CD14-positive monocyte (primary cell): ENCODE measurements around the gene LINC01488. TPM values are rescaled to one million over a fixed set of nuclear protein-coding genes. Genes with fewer than 3 reads are reported as not detected.

Experiments used
- DNase-seq, 3 donors: peaks; one replicate each; pipeline ENCODE4 v3.0.0-alpha.2; 2011 to 2022
- H2AFZ ChIP-seq: 2 replicates; pipeline ENCODE4 v1.6.0; 2012; ENCODE audit warnings: mild to moderate bottlenecking, low read depth, low read length, inconsistent platforms; ENCODE audit not compliant: insufficient read depth, poor library complexity, severe bottlenecking
- H3K27ac ChIP-seq, 2 donors: 1 replicate in 1 of 2; 2 replicates in 1 of 2; pipeline ENCODE4 v1.5.1; 2012 to 2013; ENCODE audit warnings: low read length in 2 of 2, control low read depth in 1 of 2, inconsistent platforms in 1 of 2, low read depth in 1 of 2, mild to moderate bottlenecking in 1 of 2
- H3K27me3 ChIP-seq, 2 donors: one replicate each; pipeline versions ENCODE4 v1.6.0 to v1.6.1; 2011 to 2013; ENCODE audit warnings: low read length in 2 of 2; ENCODE audit not compliant: control insufficient read depth in 2 of 2, insufficient read depth in 2 of 2
- H3K36me3 ChIP-seq, 2 donors: replicated peaks in 1 of 2; 1 replicate in 1 of 2; 2 replicates in 1 of 2; pipeline versions ENCODE4 v1.5.1 to v1.6.1; 2012 to 2013; ENCODE audit warnings: low read length in 2 of 2, control low read depth in 1 of 2, inconsistent platforms in 1 of 2, mild to moderate bottlenecking in 1 of 2; ENCODE audit not compliant: insufficient read depth in 2 of 2, control insufficient read depth in 1 of 2
- H3K4me1 ChIP-seq, 2 donors: 1 replicate in 1 of 2; 2 replicates in 1 of 2; pipeline versions ENCODE4 v1.5.1 to v1.6.1; 2012 to 2013; ENCODE audit warnings: low read length in 2 of 2, control low read depth in 1 of 2, inconsistent platforms in 1 of 2, mild to moderate bottlenecking in 1 of 2, moderate library complexity in 1 of 2; ENCODE audit not compliant: insufficient read depth in 2 of 2, control insufficient read depth in 1 of 2
- H3K4me2 ChIP-seq: replicated peaks from 2 replicates; pipeline ENCODE3; 2012; ENCODE audit warnings: low read length, moderate library complexity, mild to moderate bottlenecking; ENCODE audit not compliant: poor library complexity, severe bottlenecking; ENCODE audit errors: extremely low read depth
- H3K4me3 ChIP-seq, 3 experiments: fragments of 200-600 bp in 1 of 3; sonication (generic) in 1 of 3; replicated peaks in 1 of 3; 1 replicate in 2 of 3; 2 replicates in 1 of 3; pipeline ENCODE4 v1.5.1; 2011 to 2013; ENCODE audit warnings: low read length in 3 of 3, mild to moderate bottlenecking in 3 of 3, control low read depth in 2 of 3, low read depth in 2 of 3, inconsistent platforms in 1 of 3, moderate library complexity in 1 of 3
- H3K79me2 ChIP-seq: 2 replicates; pipeline ENCODE4 v1.6.0; 2012; ENCODE audit warnings: mild to moderate bottlenecking, control low read depth, inconsistent platforms, low read length, moderate library complexity; ENCODE audit not compliant: insufficient read depth
- H3K9ac ChIP-seq: 2 replicates; pipeline ENCODE4 v1.6.0; 2017; ENCODE audit warnings: low read length, mild to moderate bottlenecking; ENCODE audit not compliant: insufficient read depth, poor library complexity, severe bottlenecking
- H3K9me3 ChIP-seq, 2 donors: replicated peaks in 1 of 2; 1 replicate in 1 of 2; 2 replicates in 1 of 2; pipeline versions ENCODE4 v1.5.1 to v1.6.1; 2012 to 2013; ENCODE audit warnings: low read length in 2 of 2, control low read depth in 1 of 2; ENCODE audit not compliant: control insufficient read depth in 1 of 2, insufficient read depth in 1 of 2
- H4K20me1 ChIP-seq: 2 replicates; pipeline ENCODE4 v1.6.0; 2012; ENCODE audit warnings: mild to moderate bottlenecking, low read length, control low read depth, moderate library complexity; ENCODE audit not compliant: insufficient read depth
- H3K27ac Mint-ChIP-seq, 7 donors: one replicate each; pipeline ENCODE4 v1.8.0; 2020; ENCODE audit warnings: mild to moderate bottlenecking in 7 of 7, mixed read lengths in 7 of 7, moderate library complexity in 6 of 7, inconsistent platforms in 2 of 7
- H3K27me3 Mint-ChIP-seq, 3 donors: one replicate each; pipeline ENCODE4 v1.8.0; 2021 to 2022; ENCODE audit warnings: low read depth in 3 of 3, mild to moderate bottlenecking in 3 of 3, mixed read lengths in 3 of 3, moderate library complexity in 3 of 3, inconsistent platforms in 1 of 3
- H3K36me3 Mint-ChIP-seq, 2 donors: one replicate each; pipeline ENCODE4 v1.8.0; 2020; ENCODE audit warnings: mixed read lengths in 2 of 2, inconsistent platforms in 1 of 2, mild to moderate bottlenecking in 1 of 2
- H3K4me1 Mint-ChIP-seq: one replicate; pipeline ENCODE4 v1.8.0; 2020; ENCODE audit warnings: mild to moderate bottlenecking, mixed read lengths
- H3K4me3 Mint-ChIP-seq, 2 donors: one replicate each; pipeline ENCODE4 v1.8.0; 2020; ENCODE audit warnings: mild to moderate bottlenecking in 2 of 2, mixed read lengths in 2 of 2, moderate library complexity in 1 of 2
- H3K9me3 Mint-ChIP-seq, 7 donors: one replicate each; pipeline ENCODE4 v1.8.0; 2020 to 2022; ENCODE audit warnings: mixed read lengths in 7 of 7, mild to moderate bottlenecking in 6 of 7, moderate library complexity in 6 of 7, inconsistent platforms in 2 of 7
- CTCF ChIP-seq: fragments of 200-600 bp; IDR thresholded peaks from one replicate; pipeline ENCODE4 v1.8.0; 2022; ENCODE audit warnings: antibody characterized with exemption, mild to moderate bottlenecking
- WGBS: methylation state at CpG from one replicate; pipeline ENCODE4 v1.1.5; 2013; ENCODE audit warnings: missing lambda C conversion rate; ENCODE audit not compliant: insufficient coverage; 5-methylcytosine and 5-hydroxymethylcytosine counted together
- intact Hi-C, 2 donors: fragments of 100-400 bp; cut with micrococcal nuclease; formaldehyde crosslinking; loops; one replicate each; pipeline versions ENCODE4 v1.15.0 to v1.15.1; 2023
- polyA plus RNA-seq, 3 donors: library from polyadenylated mRNA; depleted of rRNA in 1 of 3; unstranded in 2 of 3; stranded (reverse) in 1 of 3; fragments of 300-500 nt in 2 of 3; fragments of >200 nt in 1 of 3; fragmentation: Illumina TruSeq in 2 of 3; gene quantifications; 1 replicate in 2 of 3; 2 replicates in 1 of 3; pipeline ENCODE4 v1.2.3, GENCODE V29; 2012 to 2021

The LINC01488 gene
- polyA plus RNA-seq, 3 donors: not detected

DNA sequence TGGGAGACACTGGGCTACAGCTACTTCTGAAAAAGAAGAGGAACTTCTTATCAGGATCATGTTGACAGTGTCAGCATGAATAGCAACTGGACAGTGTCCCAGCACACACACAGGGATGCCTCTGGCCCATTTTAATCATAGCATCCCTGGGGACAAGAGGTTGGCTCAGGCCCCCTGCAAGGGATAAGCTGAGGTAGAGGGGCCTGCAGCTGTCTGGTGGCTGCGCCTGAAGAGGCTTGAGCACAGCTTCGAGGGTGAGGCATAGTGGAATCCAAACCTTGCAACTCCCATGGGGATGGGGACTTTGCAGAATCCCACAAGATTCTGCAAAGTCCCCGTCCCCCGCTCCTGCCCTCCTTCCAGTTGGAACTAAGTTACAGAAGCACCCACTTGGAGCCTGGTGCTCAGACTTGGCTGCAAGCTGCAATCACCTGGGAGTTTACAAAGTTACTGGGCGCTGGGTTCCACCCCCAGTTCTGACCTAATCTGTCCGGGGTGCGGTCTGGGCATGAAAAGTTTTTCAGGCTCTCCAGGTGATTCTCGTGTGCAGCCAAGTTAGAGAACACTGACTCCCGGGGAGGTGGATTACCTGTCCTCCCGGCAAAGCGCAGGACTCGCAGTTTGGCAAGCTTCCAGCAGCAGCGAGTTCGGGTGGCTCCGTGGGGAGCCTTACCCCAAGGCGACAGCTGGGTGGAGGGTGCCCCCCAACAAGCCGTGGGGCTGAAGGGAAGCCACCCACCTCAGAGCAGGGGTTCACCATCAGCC is 16.0 kb upstream of the LINC01488 start:
- H3K4me1 Mint-ChIP-seq: no peaks in the 10 kb centered on the region
- no peak for TF ChIP-seq CTCF
- no peak overlapping the region for H3K4me3 ChIP-seq
- peaks cover 7 to 13% (median 9%) of the 10 kb centered on the region in 7 donors for H3K9me3 Mint-ChIP-seq
- H3K9ac ChIP-seq: no peak overlapping the region
- intact Hi-C loops: no loop called here
- H2AFZ ChIP-seq: no peak overlapping the region
- no peaks in the 10 kb centered on the region for H4K20me1 ChIP-seq
- no peaks in the 10 kb centered on the region for H3K27me3 ChIP-seq
- H3K4me2 ChIP-seq: no peak overlapping the region
- no peaks in the 10 kb centered on the region for H3K79me2 ChIP-seq
- H3K9me3 ChIP-seq: peaks cover 7 to 11% of the 10 kb centered on the region in 2 donors
- no peaks in the 10 kb centered on the region for H3K36me3 Mint-ChIP-seq
- H3K27me3 Mint-ChIP-seq: peaks cover 2 to 12% (median 4%) of the 10 kb centered on the region in 3 donors
- H3K36me3 ChIP-seq: no peaks in the 10 kb centered on the region
- no peak overlapping the region for H3K4me3 Mint-ChIP-seq
- WGBS: 97% methylated on average over 15 of the region's 17 CpGs
- no peak overlapping the region for H3K27ac ChIP-seq
- no peaks in the 10 kb centered on the region for H3K4me1 ChIP-seq
- DNase-seq: no peak
- H3K27ac Mint-ChIP-seq: no peak overlapping the region

DNA sequence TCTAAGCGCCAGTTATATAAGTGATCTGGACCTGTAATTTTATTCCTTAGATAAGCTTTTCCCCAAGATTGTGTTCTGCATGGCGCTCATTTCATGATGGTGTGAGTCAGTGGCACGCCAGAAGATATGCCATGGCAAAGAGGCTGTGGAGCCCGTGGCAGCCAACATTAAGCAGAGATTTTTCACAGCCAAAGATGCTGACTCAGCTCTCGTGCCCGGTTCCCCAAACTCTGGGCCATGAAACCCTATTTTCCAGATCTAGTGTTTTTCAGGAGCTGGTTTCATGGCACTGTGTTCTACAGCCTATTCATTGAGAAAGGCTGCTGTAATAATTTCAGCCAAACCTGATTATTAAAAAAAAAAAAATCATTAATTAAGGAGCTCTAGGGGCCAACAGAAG is 15.4 kb upstream of the LINC01488 start:
- Histone ChIP-seq H3K4me1 (no peaks in the 10 kb centered on the region), H2AFZ (no peak overlapping the region), H4K20me1 (no peaks in the 10 kb centered on the region), H3K36me3 (no peaks in the 10 kb centered on the region), H3K9ac (no peak overlapping the region), H3K27ac (no peak overlapping the region), H3K79me2 (no peaks in the 10 kb centered on the region), H3K4me3 (no peak overlapping the region), H3K9me3 (peaks cover under 1 to 5% of the 10 kb centered on the region in 2 donors), H3K4me2 (no peak overlapping the region), H3K27me3 (no peaks in the 10 kb centered on the region)
- TF ChIP-seq CTCF: no peak
- Mint-ChIP-seq H3K27ac (no peak overlapping the region), H3K4me1 (no peaks in the 10 kb centered on the region), H3K27me3 (peaks cover 2 to 15% (median 2%) of the 10 kb centered on the region in 3 donors), H3K4me3 (no peak overlapping the region), H3K36me3 (no peaks in the 10 kb centered on the region), H3K9me3 (peaks cover 2 to 7% (median 3%) of the 10 kb centered on the region in 7 donors)
- WGBS: 76% methylated on average over 5 of the region's 6 CpGs
- intact Hi-C loops: no loop called here
- no peak for DNase-seq
